NCI-H69 (cell line): ENCODE data around the gene GARRE1.
"Not testable (repeated sequence)": the region's sequence is repeated elsewhere in the genome, so short reads cannot be mapped to it uniquely, and the experiment has no call there.

Experiments
- DNase-seq: peaks from one replicate; lab custom pipeline; 2025; lab: John Stamatoyannopoulos, UW

GARRE1 gene

DNA sequence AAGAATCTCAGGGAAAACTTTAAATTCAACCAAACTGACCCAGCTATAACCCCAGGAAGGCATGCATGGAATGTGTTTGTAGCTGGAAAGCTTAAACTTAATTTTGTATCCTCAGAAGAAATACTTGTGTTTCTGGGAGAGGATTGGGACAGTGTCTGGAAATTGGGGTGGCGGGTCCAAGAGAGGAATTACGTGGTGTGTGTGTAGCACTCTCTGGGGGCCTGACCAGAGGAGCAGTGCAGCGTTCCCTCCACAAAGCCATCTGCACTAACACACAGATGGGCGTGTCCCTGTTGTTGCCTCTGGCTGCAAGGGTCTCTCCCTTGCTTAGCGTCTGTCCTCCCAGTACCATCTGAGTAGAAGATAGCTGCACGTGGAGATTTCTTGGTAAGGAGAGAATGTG, 6.4 kb downstream of the GARRE1 start:
- no peak for DNase-seq

DNA sequence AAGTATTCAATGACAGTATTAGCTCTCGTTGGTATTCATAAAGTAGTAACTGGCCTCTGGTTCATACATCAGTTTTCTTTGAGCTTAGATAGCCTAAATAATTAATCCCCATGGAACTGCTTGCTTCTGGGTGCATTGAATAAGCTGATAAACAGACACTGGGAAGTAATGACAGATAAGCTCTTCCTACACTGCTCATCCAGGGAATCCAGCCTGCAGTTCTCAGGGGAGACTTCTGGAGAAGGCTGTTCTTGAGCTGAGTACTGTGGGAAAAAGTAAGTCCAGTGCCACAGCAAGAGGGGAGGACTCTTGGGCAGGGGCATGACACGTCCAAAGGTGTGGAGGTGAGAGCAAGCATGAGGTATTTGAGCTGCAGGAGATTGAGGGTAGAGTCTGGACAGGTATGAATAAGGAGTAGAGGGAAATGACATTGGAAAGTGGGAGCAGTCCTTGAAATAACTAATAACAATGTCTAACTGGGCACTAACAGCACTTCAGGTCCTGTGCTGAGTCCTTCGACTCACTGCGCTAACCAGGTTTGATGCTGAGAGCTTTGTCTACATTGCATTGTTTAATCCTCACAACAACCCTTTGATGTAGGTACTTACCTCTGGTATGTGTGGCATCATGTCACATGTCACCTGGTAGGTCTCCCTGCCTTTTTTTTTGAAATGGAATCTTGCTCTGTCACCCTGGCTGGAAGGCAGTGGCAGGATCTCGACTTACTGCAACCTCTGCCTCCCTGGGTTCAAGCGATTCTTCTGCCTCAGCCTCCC, 7.2 kb downstream of the GARRE1 start:
- DNase-seq: no peak

DNA sequence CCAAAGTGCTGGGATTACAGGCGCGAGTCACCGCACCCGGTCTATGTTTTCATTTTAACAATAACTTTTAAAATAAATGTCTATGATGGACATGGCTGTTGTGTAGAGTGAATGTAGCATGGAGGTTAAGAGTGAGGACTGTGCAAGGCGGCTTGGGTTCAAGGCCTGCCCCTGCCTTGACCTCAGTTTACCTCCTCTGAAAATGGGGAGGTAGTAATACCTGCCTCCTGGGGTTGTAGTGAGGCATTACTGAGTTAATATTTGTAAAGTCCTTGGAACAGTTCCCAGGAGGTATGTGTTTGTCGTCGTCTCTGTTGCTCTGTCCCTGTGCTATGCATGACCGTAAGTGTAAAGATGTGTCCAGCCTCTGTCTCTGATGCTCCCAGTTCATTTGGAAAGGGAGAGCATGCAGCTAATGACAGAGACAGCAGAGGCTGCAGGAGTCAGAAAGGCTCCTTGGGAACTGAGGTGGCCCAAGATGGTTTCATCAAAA, 9.4 kb downstream of the GARRE1 start:
- peak; percentile 22 for DNase-seq

DNA sequence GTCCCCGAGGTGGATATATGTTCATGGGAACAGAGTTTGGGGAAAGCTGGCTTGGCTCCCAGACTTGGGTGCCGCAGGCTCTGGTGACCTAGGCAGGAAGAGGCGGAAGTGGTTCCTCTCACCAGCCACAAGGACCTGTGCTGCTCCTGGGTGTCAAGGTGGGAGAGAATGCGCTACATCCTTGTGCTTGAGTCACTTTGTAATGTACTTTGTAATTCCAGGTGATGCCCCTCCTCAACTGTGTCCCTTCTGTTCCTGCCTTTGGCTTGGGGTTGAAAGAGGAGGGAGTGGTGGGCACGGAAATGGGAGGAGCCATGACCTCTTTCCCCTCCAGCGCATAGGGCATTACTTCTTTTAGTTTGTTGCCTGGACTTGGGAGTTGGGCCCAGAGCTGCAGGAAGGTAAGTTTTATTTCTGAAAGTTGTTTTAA, 10.9 kb downstream of the GARRE1 start:
- DNase-seq: no peak

DNA sequence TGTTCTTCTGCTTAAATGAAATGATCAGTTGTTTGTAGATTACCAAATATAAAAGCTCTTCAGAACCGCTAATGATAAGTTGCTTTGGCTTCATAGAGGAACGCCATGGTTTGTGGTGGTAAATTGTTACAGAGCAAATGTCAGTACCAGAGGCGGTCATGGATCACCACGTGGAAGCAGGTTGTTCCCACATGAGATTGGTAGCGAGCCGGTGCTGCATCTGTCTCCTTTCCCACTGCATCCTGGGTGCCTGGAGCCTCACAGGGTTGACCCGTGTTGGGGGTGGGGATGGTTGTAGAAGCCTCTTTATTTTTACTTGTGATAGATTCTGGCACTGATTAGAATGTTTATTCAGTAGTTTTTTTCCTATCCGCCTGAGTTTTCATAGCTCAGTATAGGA, 14.7 kb downstream of the GARRE1 start:
- peak; percentile 5 for DNase-seq

DNA sequence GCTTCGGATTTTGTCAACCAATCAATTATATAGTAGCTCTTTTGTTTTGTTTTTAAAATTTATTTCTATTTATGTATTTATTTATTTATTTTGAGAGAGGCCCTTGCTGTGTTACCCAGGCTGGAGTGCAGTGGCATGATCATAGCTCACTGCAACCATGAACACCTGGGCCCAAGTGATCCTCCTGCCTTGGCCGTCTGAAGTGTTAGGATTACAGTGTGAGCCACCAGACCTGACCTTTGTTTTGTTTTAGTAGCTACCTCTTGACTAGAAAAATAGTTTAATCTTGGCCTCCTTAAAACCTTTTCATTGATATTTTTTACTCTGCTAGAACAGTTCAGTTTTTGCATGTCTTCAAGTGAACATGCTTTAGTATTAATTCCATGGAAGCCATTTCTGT, 15.1 kb downstream of the GARRE1 start:
- DNase-seq: no peak

DNA sequence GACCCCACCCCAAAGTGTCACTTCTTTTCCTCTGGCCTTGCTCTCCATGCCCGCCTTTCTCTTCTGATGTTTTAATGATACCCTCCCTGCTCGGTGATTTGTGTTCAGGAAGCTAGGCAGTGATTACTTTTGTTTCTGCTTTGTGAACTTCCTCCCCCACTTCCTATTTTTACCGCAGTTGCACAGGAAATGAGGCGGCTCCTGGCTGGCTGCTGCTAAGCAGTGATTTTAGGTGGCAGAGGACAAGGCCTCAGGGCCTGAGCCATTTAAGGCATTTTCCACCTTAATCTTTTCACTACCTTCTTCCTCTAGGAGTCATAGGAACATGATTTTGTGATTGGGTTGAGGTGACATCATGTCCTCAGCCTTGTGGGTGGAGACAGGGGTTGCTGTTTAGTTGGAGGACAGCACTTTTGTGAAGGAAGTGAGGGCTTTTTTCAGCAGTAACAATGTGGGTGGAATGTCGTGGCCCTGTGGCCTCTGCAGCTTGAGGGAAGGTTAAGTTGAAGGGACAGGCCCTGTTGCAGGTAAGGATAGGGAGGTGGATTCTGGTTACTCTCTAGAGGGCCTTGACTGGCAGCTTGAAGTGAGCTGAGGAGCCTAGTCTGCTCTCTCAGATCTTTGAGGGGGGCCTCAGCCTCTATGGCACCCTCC, 15.7 kb downstream of the GARRE1 start:
- DNase-seq: peak; percentile 91

DNA sequence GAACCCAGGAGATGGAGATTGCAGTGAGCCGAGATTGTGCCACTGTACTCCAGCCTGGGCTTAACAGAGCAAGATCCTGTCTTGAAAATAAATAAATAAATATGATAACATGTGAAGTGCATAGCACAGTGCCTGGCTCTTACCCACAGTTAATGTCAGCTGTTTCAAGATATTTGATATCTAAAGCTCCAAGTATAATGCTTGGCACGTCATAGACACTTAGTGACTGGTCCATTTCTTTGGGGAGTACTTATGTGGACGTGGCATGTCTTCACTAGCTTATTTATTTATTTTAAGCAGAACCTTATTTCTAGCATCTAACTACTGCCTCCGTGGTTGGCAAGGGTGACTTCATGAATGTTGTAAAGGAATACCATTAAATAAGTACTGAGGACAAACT, 18.8 kb downstream of the GARRE1 start:
- no peak for DNase-seq

DNA sequence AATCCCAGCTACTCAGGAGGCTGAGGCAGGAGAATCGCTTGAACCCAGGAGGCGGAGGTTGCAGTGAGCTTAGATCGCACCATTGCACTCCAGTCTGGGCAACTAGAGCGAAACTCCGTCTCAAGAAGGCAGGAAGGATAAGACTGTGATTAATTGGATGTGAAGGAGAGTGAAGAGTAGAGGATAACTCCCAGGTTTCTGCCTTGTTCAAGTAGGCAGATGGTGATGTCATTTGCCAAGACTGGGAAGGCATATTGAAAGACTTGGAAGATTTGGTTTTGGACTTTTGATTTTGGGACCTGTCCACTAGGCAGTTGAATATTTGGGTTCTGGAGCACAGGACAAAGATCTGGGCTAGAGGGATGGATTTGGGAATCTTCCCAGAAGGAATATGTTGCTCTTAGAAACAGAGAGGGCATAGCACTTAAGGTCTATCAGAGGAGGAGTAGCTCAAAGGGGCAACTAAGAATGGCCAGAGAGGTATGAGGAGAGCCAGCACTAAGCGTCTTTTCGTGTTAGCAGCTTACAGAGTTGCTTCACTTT, 20.0 kb downstream of the GARRE1 start:
- no peak for DNase-seq

DNA sequence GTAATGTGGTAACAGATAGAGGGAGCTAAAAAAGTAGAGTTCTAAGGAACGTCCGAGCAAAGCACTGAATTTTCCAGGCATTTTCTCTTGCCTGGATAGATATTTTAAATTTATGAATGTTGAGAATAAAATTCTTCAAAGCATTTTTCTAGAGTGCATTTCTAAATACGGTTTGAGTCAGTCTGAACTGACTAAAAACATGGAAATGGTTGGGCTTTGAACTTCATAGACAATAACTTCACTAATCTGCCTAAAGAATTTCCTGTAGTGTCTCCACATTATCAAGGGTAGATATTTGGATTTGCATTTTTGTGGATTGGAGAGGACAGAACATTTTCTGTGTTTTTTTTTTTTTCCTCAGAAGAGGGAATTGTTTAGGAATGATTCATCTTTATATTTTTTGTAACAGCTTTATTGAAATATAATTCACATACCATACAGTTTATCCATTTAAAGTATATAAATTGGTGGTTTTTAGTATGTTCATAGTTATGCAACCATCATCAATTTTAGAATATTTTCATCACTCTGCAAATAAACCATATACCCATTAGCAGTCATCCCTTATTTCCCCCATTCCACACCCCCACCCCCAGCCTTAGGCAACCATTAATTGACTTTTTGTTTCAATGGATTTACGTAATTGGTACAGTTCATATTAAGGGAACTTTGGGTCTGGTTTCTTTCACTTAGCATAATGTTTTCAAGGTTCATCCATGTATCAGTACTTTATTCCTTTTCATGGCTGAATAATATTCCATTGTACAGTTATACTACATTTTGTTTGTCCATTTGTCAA, 20.7 kb downstream of the GARRE1 start:
- DNase-seq: no peak

DNA sequence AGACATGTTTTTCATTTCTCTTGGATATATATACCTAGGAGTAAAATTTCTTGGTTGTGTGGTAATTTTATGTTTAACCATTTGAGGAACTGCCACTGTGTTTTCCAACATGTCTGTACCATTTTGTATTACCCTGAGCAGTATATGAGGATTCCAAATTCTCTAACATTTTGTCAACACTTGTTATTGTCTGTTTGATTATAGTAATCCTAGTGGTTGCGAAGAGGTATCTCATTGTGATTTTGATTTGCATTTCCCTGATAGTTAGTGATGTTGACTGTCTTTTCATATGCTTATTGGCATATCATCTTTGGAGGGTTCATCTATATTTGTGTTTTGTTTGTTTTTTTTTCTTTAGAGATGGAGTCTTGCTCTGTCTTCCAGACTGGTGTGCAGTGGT, 21.4 kb downstream of the GARRE1 start:
- no peak for DNase-seq

DNA sequence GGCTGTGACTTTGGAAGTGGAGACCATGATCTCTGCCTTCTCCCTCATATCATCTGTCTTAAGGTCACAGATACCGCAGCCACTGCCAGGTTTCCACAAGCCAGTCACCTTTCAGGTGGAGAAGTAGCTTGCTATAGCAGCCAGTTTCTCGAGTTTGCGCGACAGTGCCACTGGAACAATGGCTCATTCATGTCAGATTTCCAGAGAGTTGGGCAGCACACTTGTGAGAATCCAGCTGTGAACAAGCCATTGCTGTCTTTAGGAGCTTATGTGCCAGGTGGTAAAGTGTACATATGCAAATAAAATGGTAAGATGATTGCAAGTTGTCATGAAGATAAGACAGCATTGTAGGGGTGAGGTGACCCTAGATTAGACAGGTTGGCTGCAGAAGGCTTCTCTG, 22.3 kb downstream of the GARRE1 start:
- peak; percentile 62 for DNase-seq

DNA sequence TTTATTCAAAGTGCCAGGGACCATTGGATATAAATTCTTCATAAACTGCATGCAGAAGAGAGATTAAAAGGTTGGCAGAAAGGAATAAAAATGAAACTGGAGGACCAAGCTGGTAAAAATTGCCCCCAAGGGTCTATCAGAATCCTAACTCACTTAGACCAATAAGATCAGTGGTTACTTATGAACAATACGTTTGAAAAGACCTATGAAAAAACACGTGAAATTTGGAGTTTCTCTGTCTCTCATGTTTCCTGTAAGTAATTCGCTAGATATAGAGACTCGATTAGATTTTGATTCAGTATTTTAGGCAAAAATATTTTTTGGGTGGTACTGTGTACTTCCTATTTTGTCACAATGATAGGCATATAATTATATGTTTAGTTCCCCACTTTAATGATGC, 22.9 kb downstream of the GARRE1 start:
- no peak for DNase-seq

DNA sequence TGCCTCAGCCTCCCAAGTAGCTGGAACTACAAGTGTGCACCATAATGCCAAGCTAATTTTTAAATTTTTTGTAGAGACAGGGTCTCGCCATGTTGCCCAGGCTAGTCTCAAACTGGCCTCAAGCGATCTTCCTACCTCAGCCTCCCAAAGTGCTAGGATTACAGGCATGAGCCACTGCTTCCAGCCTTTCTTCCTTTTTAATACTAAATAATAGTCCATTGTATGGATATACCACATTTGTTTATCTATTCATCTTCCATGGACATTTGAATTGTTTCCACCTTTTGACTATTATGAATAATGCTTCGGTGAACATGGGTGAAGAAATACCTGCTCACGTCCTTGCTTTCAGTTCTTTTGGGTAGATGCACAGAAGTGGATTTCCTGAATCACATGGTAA, 24.4 kb downstream of the GARRE1 start:
- DNase-seq: no peak

DNA sequence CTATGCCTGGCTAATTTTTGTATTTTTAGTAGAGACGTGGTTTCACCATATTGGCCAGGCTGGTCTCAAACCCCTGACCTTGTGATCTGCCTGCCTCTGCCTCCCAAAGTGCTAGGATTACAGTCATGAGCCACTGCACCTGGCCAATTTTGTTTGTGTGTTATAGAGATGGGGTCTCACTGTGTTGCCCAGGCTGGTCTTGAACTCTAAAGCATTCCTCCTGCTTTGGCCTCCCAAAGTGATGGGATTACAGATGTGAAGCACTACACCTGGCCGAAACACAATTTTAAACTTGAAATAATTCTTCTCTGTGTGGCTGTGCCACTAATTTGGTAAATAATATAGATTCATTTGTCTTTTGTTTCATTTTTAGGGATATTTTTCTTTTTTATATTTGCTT, 27.1 kb downstream of the GARRE1 start:
- not testable (repeated sequence) for DNase-seq

DNA sequence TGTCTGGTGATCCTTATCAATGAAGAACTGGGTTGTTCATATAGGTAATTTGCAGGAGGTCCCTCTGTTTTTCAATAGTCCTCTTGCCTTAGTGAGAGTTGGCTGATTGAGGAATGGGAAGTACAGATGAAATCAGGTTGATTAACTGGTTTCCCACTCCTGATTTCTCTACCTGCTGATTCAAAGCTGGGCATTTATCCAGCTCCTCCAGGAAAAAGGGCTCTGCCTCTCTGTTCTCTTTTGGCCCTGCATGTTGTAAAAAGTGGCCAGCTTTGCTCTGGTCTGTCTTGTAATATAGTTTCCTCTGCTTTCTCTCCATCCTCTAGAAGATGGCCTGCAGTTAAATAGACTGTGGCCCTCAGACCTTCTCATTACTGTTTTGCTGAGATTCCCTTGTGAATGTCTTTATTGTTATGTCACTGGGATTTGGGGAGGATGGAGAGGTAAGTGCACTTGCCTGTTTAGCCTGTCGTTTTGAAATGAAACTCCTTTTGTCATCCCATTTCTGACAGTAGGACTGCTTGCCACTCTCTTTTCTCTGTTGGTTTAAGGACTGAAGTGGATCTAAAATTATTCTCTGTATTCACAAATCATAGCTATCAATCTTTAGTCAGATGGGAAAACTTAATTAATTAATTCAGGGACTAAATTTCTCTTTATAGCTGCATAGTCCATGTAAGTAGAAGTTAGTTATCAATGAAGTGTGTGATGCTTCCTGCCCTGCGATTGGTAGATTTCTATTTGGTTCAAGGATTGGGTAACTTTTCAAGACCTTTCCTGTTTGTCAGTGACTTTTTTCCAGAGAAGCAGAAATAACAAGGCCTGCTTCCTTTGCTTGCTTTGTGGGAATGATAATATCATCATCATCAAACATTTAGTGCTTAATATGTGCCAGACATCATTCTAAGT, 28.5 kb downstream of the GARRE1 start:
- no peak for DNase-seq

DNA sequence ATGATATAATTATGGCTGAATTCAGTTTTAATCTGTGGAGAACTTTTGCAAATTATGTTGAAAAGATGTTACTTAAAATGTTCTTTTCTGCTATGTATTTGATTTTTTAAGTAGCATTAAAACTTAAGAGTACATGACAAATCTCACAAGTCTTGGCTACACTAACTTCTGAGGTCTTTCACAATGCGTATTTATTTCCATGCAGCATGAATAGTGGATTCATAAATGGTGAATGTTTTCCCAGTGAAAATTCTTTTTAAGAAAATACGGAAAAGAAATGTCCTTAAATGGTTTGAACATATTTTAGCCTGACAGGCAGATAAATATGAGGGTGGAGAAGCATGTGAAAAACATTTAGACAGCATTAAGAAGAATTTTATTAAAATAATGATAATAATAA, 30.2 kb downstream of the GARRE1 start:
- no peak for DNase-seq

DNA sequence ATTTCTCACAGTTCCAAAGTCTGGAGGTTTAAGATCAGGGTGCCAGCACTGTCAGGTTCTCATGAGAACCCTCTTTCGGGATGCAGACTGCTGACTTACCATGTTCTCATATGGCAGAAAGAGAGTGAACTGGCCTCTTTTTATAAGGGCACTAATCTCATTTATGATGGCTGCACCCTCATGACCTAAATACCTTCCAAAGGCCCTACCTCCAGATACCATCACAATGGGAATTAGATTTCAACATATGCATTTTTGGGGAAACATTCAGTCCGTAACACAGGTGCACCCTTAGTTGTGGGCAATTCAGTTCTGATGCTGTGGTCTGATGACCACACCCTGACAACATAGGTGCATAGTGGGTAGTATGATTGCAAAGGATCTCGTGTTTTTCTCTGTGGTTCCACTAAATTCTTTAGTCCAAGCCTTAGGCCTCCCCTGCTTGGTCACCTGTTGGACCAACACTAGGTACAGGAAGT, 33.3 kb downstream of the GARRE1 start:
- no peak for DNase-seq

DNA sequence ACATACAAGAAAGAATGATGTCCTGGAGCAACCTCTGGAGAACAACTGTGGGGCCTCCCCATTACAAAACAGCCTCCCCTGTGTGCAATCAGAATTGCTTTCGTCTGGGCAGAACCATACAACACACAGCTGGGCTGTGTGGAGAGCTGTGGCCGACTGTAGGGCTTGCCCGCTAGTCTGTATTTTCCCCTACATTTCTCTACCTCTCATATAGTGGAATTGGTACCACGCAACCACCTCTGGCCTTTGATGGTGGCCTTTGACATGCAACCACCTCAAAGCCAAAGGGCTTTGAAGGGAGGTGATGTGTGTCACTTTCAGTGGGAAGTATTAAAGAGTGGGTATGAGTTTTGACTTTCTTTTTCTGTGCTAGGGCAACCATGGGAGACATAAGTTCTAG, 34.0 kb downstream of the GARRE1 start:
- DNase-seq: no peak

DNA sequence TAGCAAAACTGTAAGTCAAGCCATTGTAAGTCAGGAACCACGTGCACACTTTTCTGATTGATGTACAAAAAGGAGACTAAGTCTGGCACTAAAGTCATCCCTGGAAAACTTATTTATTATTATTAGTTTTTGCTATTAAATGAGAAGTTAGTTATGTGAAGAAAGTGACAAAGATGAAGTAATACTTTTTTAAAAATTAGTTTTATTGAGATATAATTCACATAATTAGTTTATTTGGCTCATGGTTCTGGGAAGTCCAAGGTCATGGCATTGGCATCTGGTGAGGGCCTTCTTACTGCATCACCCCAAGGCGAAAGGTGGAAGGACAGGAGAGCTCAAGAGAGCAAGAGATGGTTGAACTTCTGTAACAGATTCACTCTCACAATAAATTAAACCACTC, 36.9 kb downstream of the GARRE1 start:
- DNase-seq: no peak

DNA sequence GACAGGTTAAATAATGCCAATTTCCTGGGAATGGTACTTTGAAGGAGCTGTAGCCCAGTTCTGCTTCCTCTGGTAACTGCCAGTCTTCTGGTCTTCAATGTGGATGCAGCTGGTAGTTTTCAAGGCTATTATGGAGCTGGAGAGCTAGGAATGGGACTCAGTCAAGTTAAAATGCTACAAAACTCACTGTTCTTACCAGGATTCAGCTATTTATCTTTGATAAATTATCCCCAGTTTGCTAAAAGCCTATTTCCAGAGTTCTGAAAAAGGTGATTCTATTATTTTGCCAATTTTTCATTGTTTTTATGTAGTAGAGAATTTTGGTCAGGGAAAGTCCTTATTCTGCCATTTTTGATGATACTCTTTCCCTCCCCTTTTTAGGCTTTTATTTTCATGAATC, 40.7 kb downstream of the GARRE1 start:
- DNase-seq: no peak
